ENCODE results near the gene CYSTM1. TPM values are rescaled to one million over a fixed set of nuclear protein-coding genes. Genes with fewer than 3 reads are reported as not detected.
"Not testable (repeated sequence)": the region's sequence is repeated elsewhere in the genome, so short reads cannot be mapped to it uniquely, and the experiment has no call there.

The CYSTM1 gene
- total RNA-seq, 1 experiment from 2014 or later, result 43.3 TPM

DNA sequence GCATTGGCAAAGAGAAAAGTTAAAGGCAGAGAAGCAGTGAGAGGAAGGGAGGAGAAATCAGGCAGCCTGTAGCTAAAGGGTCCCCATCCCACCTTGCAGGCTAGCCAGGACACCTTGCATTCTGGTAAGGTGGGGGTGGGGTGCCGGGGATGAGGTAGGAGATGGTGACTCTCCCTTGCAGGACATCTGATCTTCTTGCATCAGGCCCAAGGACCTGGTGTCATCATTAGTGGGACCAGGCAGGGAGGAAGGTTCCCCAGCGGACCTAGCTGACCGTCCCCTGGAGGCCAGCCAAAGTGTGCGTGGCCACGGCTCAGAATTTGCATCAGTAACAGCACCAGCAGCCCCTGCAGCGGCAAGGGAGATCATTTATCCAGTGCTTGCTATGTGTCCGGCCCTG is 21.7 kb upstream of the CYSTM1 start:
- ChIA-PET POLR2A (ENCODE audit: unreplicated experiment) (no interaction called here), CTCF (no interaction called here)
- intact Hi-C loops (cut with micrococcal nuclease), result no loop called here
- BruUV-seq (replicated peaks), result no TSS peak
- ATAC-seq, result no peak
- Histone ChIP-seq H3K9ac (ENCODE audit: low read length) (no peak overlapping the region), H3K27me3 (ENCODE audit: low read length) (no peaks in the 10 kb centered on the region), H4K20me1 (ENCODE audit: low read length) (no peaks in the 10 kb centered on the region), H3K4me2 (ENCODE audit: low read length) (no peak overlapping the region), H3K9me3 (ENCODE audit: low read length) (no peaks in the 10 kb centered on the region), H3K9me2 (replicated peaks; ENCODE audit: low read length) (no peaks in the 10 kb centered on the region), H3K4me1 (ENCODE audit: insufficient read depth, low read length) (peaks cover 5% of the 10 kb centered on the region), H3K27ac (ENCODE audit: low read length) (no peak overlapping the region), H3F3A (ENCODE audit: low read length, unreplicated experiment) (no peaks in the 10 kb centered on the region), H3K4me3 (ENCODE audit: low read length) (no peak overlapping the region), H3K36me3 (ENCODE audit: low read depth, low read length) (no peaks in the 10 kb centered on the region), H2AFZ (ENCODE audit: low read length) (no peak overlapping the region), H3K79me2 (ENCODE audit: low read length) (no peaks in the 10 kb centered on the region)
- TF ChIP-seq EZH2 (IDR thresholded peaks at IDR 0.05; ENCODE audit: low read length, unreplicated experiment), result no peak
- DNase-seq, result no peak

- H3K4me2 ChIP-seq (ENCODE audit: low read length), result no peak overlapping the region
- no peak overlapping the region for H3K27ac ChIP-seq (ENCODE audit: low read length)
- no peaks in the 10 kb centered on the region for H3K36me3 ChIP-seq (ENCODE audit: low read depth, low read length)
- intact Hi-C loops (cut with micrococcal nuclease), result no loop called here
- no peak overlapping the region for H2AFZ ChIP-seq (ENCODE audit: low read length)
- no peaks in the 10 kb centered on the region for H3F3A ChIP-seq (ENCODE audit: low read length, unreplicated experiment)
- H3K4me1 ChIP-seq (ENCODE audit: insufficient read depth, low read length), result peaks cover 5% of the 10 kb centered on the region
- no peaks in the 10 kb centered on the region for H3K79me2 ChIP-seq (ENCODE audit: low read length)
- TF ChIP-seq EZH2phosphoT487 (IDR thresholded peaks at IDR 0.05; ENCODE audit: borderline replicate concordance, low read length) (no peak), EZH2 (IDR thresholded peaks at IDR 0.05; ENCODE audit: low read length, unreplicated experiment) (no peak), CTCF (conservative IDR thresholded peaks at IDR 0.05; ENCODE audit: low read depth, low read length) (no peak)
- no peak for ATAC-seq
- CTCF ChIA-PET, result interaction anchor here (1.0 kb wide), 1 partner anchor 81 kb away, joined by 3 read pairs; no protein-coding TSS in a partner anchor
- H3K27me3 ChIP-seq (ENCODE audit: low read length), result no peaks in the 10 kb centered on the region
- no peak for DNase-seq
- no peak overlapping the region for H3K9ac ChIP-seq (ENCODE audit: low read length)
- POLR2A ChIA-PET (ENCODE audit: unreplicated experiment), result no interaction called here
- H3K9me2 ChIP-seq (replicated peaks; ENCODE audit: low read length), result no peaks in the 10 kb centered on the region
- H3K4me3 ChIP-seq (ENCODE audit: low read length), result no peak overlapping the region
- H4K20me1 ChIP-seq (ENCODE audit: low read length), result no peaks in the 10 kb centered on the region
- BruUV-seq (replicated peaks), result no TSS peak
- H3K9me3 ChIP-seq (ENCODE audit: low read length), result no peaks in the 10 kb centered on the region
Observed at GRCh38 chr5:140153905-140154304, 21.1 kb upstream of the CYSTM1 start.

- H3K9me2 ChIP-seq (replicated peaks; ENCODE audit: low read length); H3K9ac ChIP-seq (ENCODE audit: low read length); H3F3A ChIP-seq (ENCODE audit: low read length, unreplicated experiment); H2AFZ ChIP-seq (ENCODE audit: low read length); DNase-seq; H3K36me3 ChIP-seq (ENCODE audit: low read depth, low read length); H3K27me3 ChIP-seq (ENCODE audit: low read length); H3K4me3 ChIP-seq (ENCODE audit: low read length); H4K20me1 ChIP-seq (ENCODE audit: low read length); intact Hi-C loops (cut with micrococcal nuclease); H3K4me2 ChIP-seq (ENCODE audit: low read length); ATAC-seq; H3K79me2 ChIP-seq (ENCODE audit: low read length); H3K27ac ChIP-seq (ENCODE audit: low read length); POLR2A ChIA-PET (ENCODE audit: unreplicated experiment); H3K4me1 ChIP-seq (ENCODE audit: insufficient read depth, low read length); H3K9me3 ChIP-seq (ENCODE audit: low read length); BruUV-seq (replicated peaks): not testable (repeated sequence)
- CTCF ChIA-PET, result interaction anchor here (1.0 kb wide), 1 partner anchor 82 kb away, joined by 3 read pairs; no protein-coding TSS in a partner anchor
Observed at GRCh38 chr5:140154710-140155381, 20.1 kb upstream of the CYSTM1 start.
